Measurements from ENCODE around the gene FXYD3.

Gene FXYD3, protein sequence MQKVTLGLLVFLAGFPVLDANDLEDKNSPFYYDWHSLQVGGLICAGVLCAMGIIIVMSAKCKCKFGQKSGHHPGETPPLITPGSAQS

GRCh38 chr19:35115177-35115951 lies at the start of gene FXYD3:
TSS of gene FXYD3 (plus strand) at chr19:35115823. CDS start at chr19:35119377, 3,554 bp downstream.
- Histone ChIP-seq H3K27ac (ENCODE audit: low read length) (peak within 1 kb of the TSS; percentile 90), H3K4me1 (ENCODE audit: control insufficient read depth in 1 of 2, insufficient read depth in 2 of 2, low read length in 2 of 2) (peaks cover 0 to 8% of the 10 kb centered on the region in 2 donors), H3K27me3 (ENCODE audit: low read depth, low read length) (no peaks in the 10 kb centered on the region), H3K36me3 (ENCODE audit: control insufficient read depth in 1 of 2, insufficient read depth in 2 of 2, low read length in 2 of 2) (no peaks in the 10 kb centered on the region), H3K9me3 (ENCODE audit: control insufficient read depth in 1 of 2, low read length in 2 of 2) (no peaks in the 10 kb centered on the region), H3K4me3 (ENCODE audit: low read depth in 1 of 2, low read length in 2 of 2) (peak within 1 kb of the TSS; percentile 39 to 61)

GRCh38 chr19:35066121-35066520 lies 49.5 kb upstream of the FXYD3 start:
- no peaks in the 10 kb centered on the region for H3K36me3 ChIP-seq (ENCODE audit: control insufficient read depth in 1 of 2, insufficient read depth in 2 of 2, low read length in 2 of 2)
- H3K27me3 ChIP-seq (ENCODE audit: low read depth, low read length) = no peaks in the 10 kb centered on the region
- no peak overlapping the region for H3K4me3 ChIP-seq (ENCODE audit: low read depth in 1 of 2, low read length in 2 of 2)
- no peaks in the 10 kb centered on the region for H3K4me1 ChIP-seq (ENCODE audit: control insufficient read depth in 1 of 2, insufficient read depth in 2 of 2, low read length in 2 of 2)
- H3K9me3 ChIP-seq (ENCODE audit: control insufficient read depth in 1 of 2, low read length in 2 of 2) = peaks cover 4 to 8% of the 10 kb centered on the region in 2 donors
- H3K27ac ChIP-seq (ENCODE audit: low read length) = no peak overlapping the region

DNA sequence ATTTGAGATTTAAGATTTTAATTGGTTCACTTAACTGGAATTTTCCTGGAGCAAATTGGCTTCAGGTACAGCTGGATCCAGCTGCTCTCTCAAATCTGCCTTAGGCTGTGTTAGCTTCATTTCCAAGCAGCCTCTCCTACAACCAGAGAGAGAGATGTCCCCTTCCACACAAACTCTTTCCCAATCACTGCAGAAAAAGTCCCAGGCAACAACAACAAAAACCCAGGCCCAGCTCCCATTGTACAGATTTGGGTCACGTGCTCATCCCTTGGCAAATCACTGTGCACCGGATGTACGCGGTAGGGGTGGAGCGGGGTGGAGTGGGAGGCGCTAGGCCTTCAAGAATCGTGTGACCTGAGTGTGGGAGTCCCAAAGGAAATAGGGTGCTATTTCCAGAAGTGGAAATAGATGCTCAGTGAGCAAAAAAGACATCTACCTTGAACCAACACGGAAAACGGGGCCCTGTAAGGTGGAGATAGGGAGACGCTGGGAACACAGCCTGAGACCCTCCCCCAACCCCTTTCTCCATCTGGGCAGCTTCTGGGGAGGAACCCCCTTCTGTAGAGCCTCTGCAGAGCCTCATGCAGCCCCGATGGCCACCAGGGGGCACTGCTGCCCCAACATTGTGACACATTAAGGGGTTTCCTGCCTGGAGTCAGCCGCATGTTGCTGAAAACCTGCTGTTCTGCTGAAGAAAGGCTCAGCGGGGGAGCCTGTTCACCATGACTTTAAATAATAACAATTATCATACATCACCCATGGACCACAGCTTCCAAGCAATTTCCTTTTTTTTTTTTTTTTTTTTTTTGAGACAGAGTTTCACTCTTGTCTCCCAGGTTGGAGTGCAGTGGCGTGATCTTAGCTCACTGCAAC lies 48.7 kb upstream of the FXYD3 start:
- H3K27me3 ChIP-seq (ENCODE audit: low read depth, low read length) = no peaks in the 10 kb centered on the region
- no peaks in the 10 kb centered on the region for H3K4me1 ChIP-seq (ENCODE audit: control insufficient read depth in 1 of 2, insufficient read depth in 2 of 2, low read length in 2 of 2)
- peaks cover 4 to 8% of the 10 kb centered on the region in 2 donors for H3K9me3 ChIP-seq (ENCODE audit: control insufficient read depth in 1 of 2, low read length in 2 of 2)
- H3K36me3 ChIP-seq (ENCODE audit: control insufficient read depth in 1 of 2, insufficient read depth in 2 of 2, low read length in 2 of 2) = no peaks in the 10 kb centered on the region
- H3K4me3 ChIP-seq (ENCODE audit: low read depth in 1 of 2, low read length in 2 of 2) = no peak overlapping the region
- H3K27ac ChIP-seq (ENCODE audit: low read length) = no peak overlapping the region

DNA sequence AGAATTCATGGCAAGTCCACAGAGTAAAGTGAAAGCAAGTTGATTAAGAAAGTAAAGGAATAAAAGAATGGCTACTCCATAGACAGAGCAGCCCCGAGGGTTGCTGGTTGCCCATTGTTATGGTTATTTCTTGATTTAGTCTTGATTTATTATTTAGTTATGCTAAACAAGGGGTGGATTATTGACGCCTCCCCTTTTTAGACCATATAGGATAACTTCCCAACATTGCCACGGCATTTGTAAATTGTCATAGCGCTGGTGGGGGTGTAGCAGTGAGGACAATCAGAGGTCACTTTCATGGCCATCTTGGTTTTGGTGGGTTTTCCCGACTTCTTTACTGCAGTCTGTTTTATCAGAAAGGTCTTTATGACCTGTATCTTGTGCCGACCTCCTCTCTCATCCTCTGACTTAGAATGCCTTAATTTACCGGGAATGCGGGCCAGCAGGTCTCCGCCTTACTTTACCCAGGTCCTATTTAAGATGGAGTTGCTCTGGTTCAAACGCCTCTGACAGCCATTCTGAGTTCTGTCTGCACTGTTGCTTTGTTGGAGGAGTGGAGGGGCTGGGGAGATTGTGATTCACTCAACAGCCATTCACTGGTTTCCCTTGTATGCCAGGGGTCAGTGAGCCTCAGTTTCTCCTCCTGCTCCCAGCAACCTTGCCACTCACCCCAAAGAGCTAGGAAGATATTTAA lies 46.5 kb upstream of the FXYD3 start:
- Histone ChIP-seq H3K4me1 (ENCODE audit: control insufficient read depth in 1 of 2, insufficient read depth in 2 of 2, low read length in 2 of 2) (no peaks in the 10 kb centered on the region), H3K36me3 (ENCODE audit: control insufficient read depth in 1 of 2, insufficient read depth in 2 of 2, low read length in 2 of 2) (no peaks in the 10 kb centered on the region), H3K27me3 (ENCODE audit: low read depth, low read length) (no peaks in the 10 kb centered on the region), H3K4me3 (ENCODE audit: low read depth in 1 of 2, low read length in 2 of 2) (no peak overlapping the region), H3K9me3 (ENCODE audit: control insufficient read depth in 1 of 2, low read length in 2 of 2) (peaks cover 4 to 8% of the 10 kb centered on the region in 2 donors), H3K27ac (ENCODE audit: low read length) (no peak overlapping the region)

GRCh38 chr19:35069696-35070095 lies 45.9 kb upstream of the FXYD3 start:
- Histone ChIP-seq H3K36me3 (ENCODE audit: control insufficient read depth in 1 of 2, insufficient read depth in 2 of 2, low read length in 2 of 2) (no peaks in the 10 kb centered on the region), H3K9me3 (ENCODE audit: control insufficient read depth in 1 of 2, low read length in 2 of 2) (peaks cover 4 to 8% of the 10 kb centered on the region in 2 donors), H3K27ac (ENCODE audit: low read length) (no peak overlapping the region), H3K27me3 (ENCODE audit: low read depth, low read length) (no peaks in the 10 kb centered on the region), H3K4me1 (ENCODE audit: control insufficient read depth in 1 of 2, insufficient read depth in 2 of 2, low read length in 2 of 2) (no peaks in the 10 kb centered on the region), H3K4me3 (ENCODE audit: low read depth in 1 of 2, low read length in 2 of 2) (no peak overlapping the region)

DNA sequence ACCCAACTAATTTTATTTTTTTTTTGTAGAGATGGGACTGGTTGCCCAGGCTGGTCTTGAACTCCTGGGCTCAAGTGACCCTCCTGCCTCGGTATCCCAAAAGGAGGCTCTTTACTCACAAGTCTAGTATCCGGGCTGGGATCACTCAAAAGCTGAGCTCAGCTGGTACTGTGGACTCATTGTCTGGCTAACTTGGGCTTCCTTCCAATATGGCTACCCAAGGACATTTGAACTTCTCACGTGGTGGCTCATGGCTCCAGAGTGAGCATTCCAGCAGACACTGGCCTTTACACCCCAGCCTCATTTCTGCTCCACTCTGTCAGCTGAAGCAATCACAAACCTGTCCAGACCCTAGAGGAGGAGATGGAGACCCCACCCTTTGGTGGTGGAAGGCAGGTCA lies 45.2 kb upstream of the FXYD3 start:
- no peaks in the 10 kb centered on the region for H3K4me1 ChIP-seq (ENCODE audit: control insufficient read depth in 1 of 2, insufficient read depth in 2 of 2, low read length in 2 of 2)
- H3K9me3 ChIP-seq (ENCODE audit: control insufficient read depth in 1 of 2, low read length in 2 of 2) = peaks cover 4 to 8% of the 10 kb centered on the region in 2 donors
- H3K27ac ChIP-seq (ENCODE audit: low read length) = no peak overlapping the region
- no peak overlapping the region for H3K4me3 ChIP-seq (ENCODE audit: low read depth in 1 of 2, low read length in 2 of 2)
- H3K27me3 ChIP-seq (ENCODE audit: low read depth, low read length) = no peaks in the 10 kb centered on the region
- H3K36me3 ChIP-seq (ENCODE audit: control insufficient read depth in 1 of 2, insufficient read depth in 2 of 2, low read length in 2 of 2) = no peaks in the 10 kb centered on the region

- H3K4me1 ChIP-seq (ENCODE audit: control insufficient read depth in 1 of 2, insufficient read depth in 2 of 2, low read length in 2 of 2) = no peaks in the 10 kb centered on the region
- H3K27me3 ChIP-seq (ENCODE audit: low read depth, low read length) = no peaks in the 10 kb centered on the region
- H3K4me3 ChIP-seq (ENCODE audit: low read depth in 1 of 2, low read length in 2 of 2) = no peak overlapping the region
- H3K9me3 ChIP-seq (ENCODE audit: control insufficient read depth in 1 of 2, low read length in 2 of 2) = peaks cover 4 to 8% of the 10 kb centered on the region in 2 donors
- no peak overlapping the region for H3K27ac ChIP-seq (ENCODE audit: low read length)
- no peaks in the 10 kb centered on the region for H3K36me3 ChIP-seq (ENCODE audit: control insufficient read depth in 1 of 2, insufficient read depth in 2 of 2, low read length in 2 of 2)
These were observed 42.1 kb upstream of the FXYD3 start for GRCh38 chr19:35073516-35073915.

- Histone ChIP-seq H3K27ac (ENCODE audit: low read length) (no peak overlapping the region), H3K4me3 (ENCODE audit: low read depth in 1 of 2, low read length in 2 of 2) (no peak overlapping the region), H3K9me3 (ENCODE audit: control insufficient read depth in 1 of 2, low read length in 2 of 2) (peaks cover 4 to 8% of the 10 kb centered on the region in 2 donors), H3K4me1 (ENCODE audit: control insufficient read depth in 1 of 2, insufficient read depth in 2 of 2, low read length in 2 of 2) (no peaks in the 10 kb centered on the region), H3K27me3 (ENCODE audit: low read depth, low read length) (no peaks in the 10 kb centered on the region), H3K36me3 (ENCODE audit: control insufficient read depth in 1 of 2, insufficient read depth in 2 of 2, low read length in 2 of 2) (no peaks in the 10 kb centered on the region)
These were observed 41.7 kb upstream of the FXYD3 start for GRCh38 chr19:35073941-35074340.

DNA sequence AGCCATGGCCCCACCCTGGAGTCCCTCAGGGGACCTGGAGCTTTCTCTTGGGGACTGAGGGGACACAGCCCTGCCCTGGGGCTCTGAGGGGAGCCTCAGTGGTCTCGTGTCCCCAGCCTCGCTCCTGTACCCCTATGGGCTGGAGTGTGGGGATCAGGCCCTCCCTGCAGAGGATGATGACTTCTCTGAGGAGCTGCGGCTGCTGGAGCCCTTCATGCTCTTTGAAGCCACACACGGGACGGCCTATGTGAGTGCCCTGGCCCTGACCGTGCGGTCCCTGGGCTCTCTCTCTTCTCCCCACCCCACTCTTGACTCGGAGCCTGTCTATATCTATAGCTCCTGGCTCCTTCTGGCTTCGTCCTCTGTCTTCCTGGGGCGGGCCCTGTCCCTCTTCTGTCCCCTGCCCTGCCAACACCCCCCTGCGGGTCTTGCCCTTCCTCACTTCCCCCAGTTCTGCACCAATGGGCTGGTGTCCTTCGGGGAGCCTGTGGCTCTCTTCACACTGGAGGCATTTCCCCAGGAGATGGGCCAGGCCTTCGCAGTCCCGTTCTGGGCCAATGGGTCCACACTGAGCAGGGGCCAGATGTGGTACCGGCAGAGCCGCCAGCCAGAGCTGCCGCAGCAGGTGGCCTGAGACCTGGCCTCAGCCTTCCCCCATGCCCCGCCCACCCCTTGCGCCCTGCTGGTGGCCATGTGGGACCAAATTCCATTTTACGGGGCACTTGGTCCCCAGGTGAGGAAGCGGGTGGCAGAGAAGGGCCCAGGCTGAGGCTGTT lies 41.0 kb upstream of the FXYD3 start:
- H3K4me3 ChIP-seq (ENCODE audit: low read depth in 1 of 2, low read length in 2 of 2) = no peak overlapping the region
- peaks cover 4 to 8% of the 10 kb centered on the region in 2 donors for H3K9me3 ChIP-seq (ENCODE audit: control insufficient read depth in 1 of 2, low read length in 2 of 2)
- H3K27ac ChIP-seq (ENCODE audit: low read length) = no peak overlapping the region
- H3K27me3 ChIP-seq (ENCODE audit: low read depth, low read length) = no peaks in the 10 kb centered on the region
- H3K36me3 ChIP-seq (ENCODE audit: control insufficient read depth in 1 of 2, insufficient read depth in 2 of 2, low read length in 2 of 2) = no peaks in the 10 kb centered on the region
- no peaks in the 10 kb centered on the region for H3K4me1 ChIP-seq (ENCODE audit: control insufficient read depth in 1 of 2, insufficient read depth in 2 of 2, low read length in 2 of 2)

DNA sequence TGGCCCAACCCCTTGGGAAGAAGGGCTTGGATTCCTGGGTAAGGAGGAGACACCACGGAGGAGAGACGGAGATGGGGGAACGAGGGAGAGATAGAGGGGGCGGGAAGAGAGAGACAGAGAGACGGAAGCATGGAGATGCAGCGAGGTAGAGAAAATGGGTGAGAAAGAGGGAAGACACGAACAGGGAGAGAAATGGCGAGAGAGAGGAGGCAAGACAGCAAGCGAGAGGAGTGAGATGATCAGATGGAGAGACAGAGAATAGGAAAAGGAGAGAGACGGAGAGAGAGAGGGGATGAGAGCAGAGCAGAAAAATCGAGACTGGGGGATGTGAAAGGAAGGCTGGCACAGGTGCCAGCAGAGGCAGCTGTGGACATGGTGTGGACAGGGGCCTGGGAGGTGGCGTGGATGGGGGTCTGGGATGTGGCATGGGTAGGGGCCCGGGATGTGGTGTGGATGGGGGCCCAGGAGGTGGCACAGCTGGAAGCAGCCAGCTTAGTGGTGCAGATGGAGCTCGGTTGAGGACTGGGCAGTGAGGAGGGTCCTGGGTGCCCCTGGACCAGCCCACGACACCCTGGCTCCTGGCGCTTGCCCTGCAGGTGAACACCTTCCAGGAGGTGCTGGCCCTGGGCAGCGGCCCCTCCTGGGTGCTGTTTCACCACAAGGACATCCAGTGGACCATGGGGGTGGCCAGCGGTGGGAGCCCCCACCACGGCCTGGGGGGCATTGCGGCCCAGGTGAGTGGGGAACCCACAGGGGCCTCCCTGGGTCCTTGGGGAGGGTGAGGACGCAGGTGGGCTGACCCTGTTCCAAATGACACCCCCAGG lies 40.2 kb upstream of the FXYD3 start:
- no peaks in the 10 kb centered on the region for H3K36me3 ChIP-seq (ENCODE audit: control insufficient read depth in 1 of 2, insufficient read depth in 2 of 2, low read length in 2 of 2)
- H3K4me3 ChIP-seq (ENCODE audit: low read depth in 1 of 2, low read length in 2 of 2) = no peak overlapping the region
- no peaks in the 10 kb centered on the region for H3K27me3 ChIP-seq (ENCODE audit: low read depth, low read length)
- no peaks in the 10 kb centered on the region for H3K4me1 ChIP-seq (ENCODE audit: control insufficient read depth in 1 of 2, insufficient read depth in 2 of 2, low read length in 2 of 2)
- H3K27ac ChIP-seq (ENCODE audit: low read length) = no peak overlapping the region
- H3K9me3 ChIP-seq (ENCODE audit: control insufficient read depth in 1 of 2, low read length in 2 of 2) = peaks cover 4% of the 10 kb centered on the region in 2 donors
